GM23248 (cell line): ENCODE measurements around the gene GRID2IP.

Experiments
- EZH2 ChIP-seq: fragments of 200-600 bp; sonication (generic); IDR thresholded peaks from 2 replicates; pipeline ENCODE4 v1.6.1; 2018; ENCODE audit warnings: antibody characterized with exemption, mild to moderate bottlenecking; ENCODE audit not compliant: insufficient read depth, poor library complexity, severe bottlenecking
- EZH2phosphoT487 ChIP-seq: fragments of 200-600 bp; sonication (generic); IDR thresholded peaks from 2 replicates; pipeline ENCODE4 v1.6.1; 2018; ENCODE audit warnings: antibody characterized with exemption, moderate library complexity, mild to moderate bottlenecking, low read depth; ENCODE audit not compliant: insufficient read depth

- TF ChIP-seq EZH2 (no peak), EZH2phosphoT487 (no peak)
Measured at GRCh38 chr7:6448943-6449543, 102.2 kb downstream of the GRID2IP start.
